ENCODE measurements around the gene CNDP2. TPM values are rescaled to one million over a fixed set of nuclear protein-coding genes. Genes with fewer than 3 reads are reported as not detected.

The CNDP2 gene
- total and polyA plus RNA-seq, 2 of the 13 experiments (the other 11 are each of a cell fraction or from before 2014, with no cell fraction given): 64.7 to 80.8 TPM

- Histone ChIP-seq H3K9ac (ENCODE audit: insufficient read depth, low read depth, low read length) (no peak overlapping the region), H3K27ac (ENCODE audit: extremely low read length, insufficient read depth, low read length) (no peak overlapping the region), H3K36me3 (replicated peaks in 1 of 2; ENCODE audit: control insufficient read depth in 1 of 2, insufficient read depth in 2 of 2, low read length in 2 of 2) (no peaks in the 10 kb centered on the region), H4K20me1 (ENCODE audit: insufficient read depth, low read length) (no peaks in the 10 kb centered on the region), H3K4me1 (ENCODE audit: insufficient read depth, low read length) (peaks cover 4% of the 10 kb centered on the region), H3K9me3 (ENCODE audit: low read length) (no peaks in the 10 kb centered on the region), H3K4me3 (replicated peaks in 1 of 3; ENCODE audit: insufficient read depth in 1 of 3, low read depth in 2 of 3, low read length in 3 of 3) (no peak overlapping the region), H3K4me2 (ENCODE audit: low read depth, low read length) (no peak overlapping the region), H3K79me2 (ENCODE audit: insufficient read depth, low read length) (no peaks in the 10 kb centered on the region), H2AFZ (ENCODE audit: low read length) (no peak overlapping the region), H3K27me3 (ENCODE audit: control insufficient read depth in 1 of 2, insufficient read depth in 2 of 2, low read length in 2 of 2) (peaks cover 3 to 70% of the 10 kb centered on the region in 2 experiments; a peak in 4 of 5 replicates)
- 44% methylated on average over 7 of the region's 7 CpGs for WGBS (ENCODE audit: low lambda C conversion rate)
- TF ChIP-seq ZNF44 (CRISPR knock-in tag; IDR thresholded peaks at IDR 0.05): no peak
- no peak for TF ChIP-seq ZNF879 (CRISPR knock-in tag; IDR thresholded peaks at IDR 0.05)
- TF ChIP-seq ZKSCAN5 (CRISPR knock-in tag; IDR thresholded peaks at IDR 0.05): no peak
- TF ChIP-seq ZNF672 (CRISPR knock-in tag; IDR thresholded peaks at IDR 0.05): no peak
- TF ChIP-seq ZBTB3 (CRISPR knock-in tag; IDR thresholded peaks at IDR 0.05; ENCODE audit: borderline replicate concordance, low read depth): no peak
- no peak for TF ChIP-seq ZMYM4 (CRISPR knock-in tag; IDR thresholded peaks at IDR 0.05)
- no peak for TF ChIP-seq ZFP41 (CRISPR knock-in tag; IDR thresholded peaks at IDR 0.05; ENCODE audit: borderline replicate concordance)
- no peak for TF ChIP-seq KDM2A (CRISPR knock-in tag; IDR thresholded peaks at IDR 0.05; ENCODE audit: borderline replicate concordance, low read depth)
- no TSS peak for BruUV-seq (replicated peaks)
- DNase-seq (ENCODE audit: low spot score): no peak
- CTCF ChIA-PET (ENCODE audit: low intra/inter-chr PET ratio, low total read pairs): no interaction called here
- intact Hi-C loops (cut with micrococcal nuclease; ENCODE audit: unreplicated experiment) (no loop called here), in situ Hi-C loops (cut with HindIII; ENCODE audit: extremely low pct_ligation_motif_present, low pct_unique_long_range_greater_than_20kb) (no loop called here)
- ATAC-seq: no peak
- POLR2A ChIA-PET: no interaction called here
- FAIRE-seq: no peak
These were observed 40.2 kb upstream of the CNDP2 start for GRCh38 chr18:74456017-74456348.

DNA sequence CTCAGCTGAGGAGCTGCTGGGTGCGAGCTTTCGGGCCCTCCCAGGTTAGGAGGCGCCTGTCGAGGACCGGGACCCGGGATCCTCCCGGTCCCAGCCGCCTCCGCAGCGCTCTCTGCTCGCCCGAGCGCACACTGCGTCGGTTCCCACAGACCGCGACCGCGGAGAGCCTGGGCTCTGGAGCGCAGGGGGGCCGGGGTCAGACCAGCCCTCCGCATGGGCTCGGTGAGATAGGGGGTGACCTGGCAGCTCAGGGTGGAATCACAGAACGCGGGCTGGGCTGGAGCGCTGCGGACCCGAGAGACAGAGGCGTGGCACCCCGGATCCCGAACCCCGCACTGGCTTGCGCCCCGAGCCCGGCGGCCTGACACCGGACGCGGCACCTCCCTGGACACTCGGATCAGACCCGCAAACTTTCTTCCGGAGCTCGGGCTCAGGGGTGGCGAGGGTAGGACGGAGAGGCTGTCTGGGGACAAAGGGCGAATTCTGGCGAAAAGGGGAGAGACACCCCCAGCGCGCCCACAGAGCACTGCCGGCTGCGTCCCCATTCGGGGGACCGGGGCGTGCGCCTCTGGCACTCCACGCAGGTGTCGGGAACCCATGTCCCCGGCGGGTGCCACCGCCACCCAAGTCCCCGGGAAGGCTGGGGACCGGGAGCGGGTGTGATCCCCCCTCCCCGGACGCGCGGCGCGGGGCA lies 39.7 kb upstream of the CNDP2 start:
- no peak for FAIRE-seq
- no peaks in the 10 kb centered on the region for H4K20me1 ChIP-seq (ENCODE audit: insufficient read depth, low read length)
- peak overlapping the region in 1 of 3 experiments; percentile 16; a peak in 1 of 6 replicates for H3K4me3 ChIP-seq (replicated peaks in 1 of 3; ENCODE audit: insufficient read depth in 1 of 3, low read depth in 2 of 3, low read length in 3 of 3)
- no TSS peak for BruUV-seq (replicated peaks)
- intact Hi-C loops (cut with micrococcal nuclease; ENCODE audit: unreplicated experiment) (no loop called here), in situ Hi-C loops (cut with HindIII; ENCODE audit: extremely low pct_ligation_motif_present, low pct_unique_long_range_greater_than_20kb) (no loop called here)
- ATAC-seq: peak; percentile 19; the same call in 2 of the 3 replicates
- POLR2A ChIA-PET: no interaction called here
- no peaks in the 10 kb centered on the region for H3K9me3 ChIP-seq (ENCODE audit: low read length)
- H3K36me3 ChIP-seq (replicated peaks in 1 of 2; ENCODE audit: control insufficient read depth in 1 of 2, insufficient read depth in 2 of 2, low read length in 2 of 2): no peaks in the 10 kb centered on the region
- no peaks in the 10 kb centered on the region for H3K4me1 ChIP-seq (ENCODE audit: insufficient read depth, low read length)
- DNase-seq (ENCODE audit: low spot score): no peak
- no peak overlapping the region for H3K9ac ChIP-seq (ENCODE audit: insufficient read depth, low read depth, low read length)
- TF ChIP-seq KDM3A (CRISPR knock-in tag; IDR thresholded peaks at IDR 0.05; ENCODE audit: low read depth) (no peak), AGO1 (IDR thresholded peaks at IDR 0.05; ENCODE audit: low read depth, low read length, poor library complexity, severe bottlenecking) (peak; percentile 94), EZH2 (conservative IDR thresholded peaks at IDR 0.05; ENCODE audit: low read depth, low read length) (peak; percentile 84; the same call in 1 of the 2 replicates), AGO2 (optimal IDR thresholded peaks at IDR 0.05; ENCODE audit: low read depth, low read length) (peak; percentile 34), TARDBP (CRISPR knock-in tag; IDR thresholded peaks at IDR 0.05) (no peak), ADNP (CRISPR knock-in tag; IDR thresholded peaks at IDR 0.05) (no peak)
- TF ChIP-seq, protein P1, sequence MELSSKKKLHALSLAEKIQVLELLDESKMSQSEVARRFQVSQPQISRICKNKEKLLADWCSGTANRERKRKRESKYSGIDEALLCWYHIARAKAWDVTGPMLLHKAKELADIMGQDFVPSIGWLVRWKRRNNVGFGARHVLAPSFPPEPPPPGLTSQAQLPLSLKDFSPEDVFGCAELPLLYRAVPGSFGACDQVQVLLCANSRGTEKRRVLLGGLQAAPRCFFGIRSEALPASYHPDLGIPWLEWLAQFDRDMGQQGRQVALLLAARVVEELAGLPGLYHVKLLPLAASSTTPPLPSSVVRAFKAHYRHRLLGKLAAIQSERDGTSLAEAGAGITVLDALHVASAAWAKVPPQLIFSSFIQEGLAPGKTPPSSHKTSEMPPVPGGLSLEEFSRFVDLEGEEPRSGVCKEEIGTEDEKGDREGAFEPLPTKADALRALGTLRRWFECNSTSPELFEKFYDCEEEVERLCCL (CRISPR knock-in tag; IDR thresholded peaks at IDR 0.05; ENCODE audit: borderline replicate concordance): no peak
- TF ChIP-seq, protein P2, sequence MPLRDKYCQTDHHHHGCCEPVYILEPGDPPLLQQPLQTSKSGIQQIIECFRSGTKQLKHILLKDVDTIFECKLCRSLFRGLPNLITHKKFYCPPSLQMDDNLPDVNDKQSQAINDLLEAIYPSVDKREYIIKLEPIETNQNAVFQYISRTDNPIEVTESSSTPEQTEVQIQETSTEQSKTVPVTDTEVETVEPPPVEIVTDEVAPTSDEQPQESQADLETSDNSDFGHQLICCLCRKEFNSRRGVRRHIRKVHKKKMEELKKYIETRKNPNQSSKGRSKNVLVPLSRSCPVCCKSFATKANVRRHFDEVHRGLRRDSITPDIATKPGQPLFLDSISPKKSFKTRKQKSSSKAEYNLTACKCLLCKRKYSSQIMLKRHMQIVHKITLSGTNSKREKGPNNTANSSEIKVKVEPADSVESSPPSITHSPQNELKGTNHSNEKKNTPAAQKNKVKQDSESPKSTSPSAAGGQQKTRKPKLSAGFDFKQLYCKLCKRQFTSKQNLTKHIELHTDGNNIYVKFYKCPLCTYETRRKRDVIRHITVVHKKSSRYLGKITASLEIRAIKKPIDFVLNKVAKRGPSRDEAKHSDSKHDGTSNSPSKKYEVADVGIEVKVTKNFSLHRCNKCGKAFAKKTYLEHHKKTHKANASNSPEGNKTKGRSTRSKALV (CRISPR knock-in tag; IDR thresholded peaks at IDR 0.05): 0 out of 2 replicates have a peak, but pooled peaks have one; percentile 32
- no peak overlapping the region for H3K27ac ChIP-seq (ENCODE audit: extremely low read length, insufficient read depth, low read length)
- CTCF ChIA-PET (ENCODE audit: low intra/inter-chr PET ratio, low total read pairs): no interaction called here
- peaks cover 3 to 65% of the 10 kb centered on the region in 2 experiments; a peak in 4 of 5 replicates for H3K27me3 ChIP-seq (ENCODE audit: control insufficient read depth in 1 of 2, insufficient read depth in 2 of 2, low read length in 2 of 2)
- H3K4me2 ChIP-seq (ENCODE audit: low read depth, low read length): 0 out of 2 replicates have a peak overlapping the region, but pooled peaks have one; percentile 12
- H3K79me2 ChIP-seq (ENCODE audit: insufficient read depth, low read length): no peaks in the 10 kb centered on the region
- no peak overlapping the region for H2AFZ ChIP-seq (ENCODE audit: low read length)
- WGBS (ENCODE audit: low lambda C conversion rate): 8% methylated on average over 15 of the region's 69 CpGs

Measured in HepG2 (cell line).